ENCODE data around the gene MAL.

The MAL gene

GRCh38 chr2:95010718-95011117 lies 14.8 kb upstream of the MAL start:
- ChIA-PET POLR2A (no interaction called here), CTCF (interaction anchor here (1.2 to 2.2 kb wide), 2 partner anchors 12 to 17 kb away, joined by 4 to 7 read pairs; no protein-coding TSS in a partner anchor)
- no peak for DNase-seq (ENCODE audit: extremely low spot score)
- TF ChIP-seq NFRKB (IDR thresholded peaks at IDR 0.05) (no peak), TARDBP (IDR thresholded peaks at IDR 0.05) (no peak), L3MBTL2 (conservative IDR thresholded peaks at IDR 0.05) (no peak), HDGF (IDR thresholded peaks at IDR 0.05; ENCODE audit: borderline replicate concordance) (no peak), PKNOX1 (IDR thresholded peaks at IDR 0.05) (no peak), SP1 (IDR thresholded peaks at IDR 0.05) (no peak), SUZ12 (IDR thresholded peaks at IDR 0.05) (no peak)

- CTCF ChIA-PET = no interaction called here
- no peak for DNase-seq (ENCODE audit: extremely low spot score)
- no peak for TF ChIP-seq CTBP1 (IDR thresholded peaks at IDR 0.05; ENCODE audit: borderline replicate concordance)
- TF ChIP-seq ARNT (IDR thresholded peaks at IDR 0.05) = no peak
- POLR2A ChIA-PET = no interaction called here
These were observed 12.5 kb upstream of the MAL start for GRCh38 chr2:95012881-95013550.

- no peak for TF ChIP-seq NFRKB (IDR thresholded peaks at IDR 0.05)
- no peak for TF ChIP-seq PKNOX1 (IDR thresholded peaks at IDR 0.05)
- no peak for TF ChIP-seq TARDBP (IDR thresholded peaks at IDR 0.05)
- no peak for TF ChIP-seq SUZ12 (IDR thresholded peaks at IDR 0.05)
- TF ChIP-seq CTBP1 (IDR thresholded peaks at IDR 0.05; ENCODE audit: borderline replicate concordance) = no peak
- no peak for TF ChIP-seq FOXA1 (IDR thresholded peaks at IDR 0.05)
- DNase-seq (ENCODE audit: extremely low spot score) = no peak
- ChIA-PET POLR2A (no interaction called here), CTCF (interaction anchor here (0.9 kb wide), 1 partner anchor 63 kb away, joined by 3 read pairs; no protein-coding TSS in a partner anchor)
These were observed 11.8 kb upstream of the MAL start for GRCh38 chr2:95013726-95014125.

GRCh38 chr2:95014126-95014708 lies 11.3 kb upstream of the MAL start:
- no peak for DNase-seq (ENCODE audit: extremely low spot score)
- ChIA-PET POLR2A (no interaction called here), CTCF (interaction anchor here (0.7 to 0.9 kb wide), 3 partner anchors 17 to 63 kb away, joined by 3 read pairs; no protein-coding TSS in a partner anchor)
- TF ChIP-seq SUZ12 (IDR thresholded peaks at IDR 0.05) (no peak), LEF1 (IDR thresholded peaks at IDR 0.05; ENCODE audit: borderline replicate concordance) (no peak), NFRKB (IDR thresholded peaks at IDR 0.05) (no peak), FOXA1 (IDR thresholded peaks at IDR 0.05) (no peak), HDGF (IDR thresholded peaks at IDR 0.05; ENCODE audit: borderline replicate concordance) (no peak), SP1 (IDR thresholded peaks at IDR 0.05) (no peak), ZNF384 (IDR thresholded peaks at IDR 0.05) (no peak), ELF4 (IDR thresholded peaks at IDR 0.05) (no peak), FOXM1 (IDR thresholded peaks at IDR 0.05; ENCODE audit: borderline replicate concordance) (no peak), BHLHE40 (IDR thresholded peaks at IDR 0.05; ENCODE audit: borderline replicate concordance) (no peak), L3MBTL2 (conservative IDR thresholded peaks at IDR 0.05) (no peak)

GRCh38 chr2:95015261-95015912 lies 10.1 kb upstream of the MAL start:
- DNase-seq (ENCODE audit: extremely low spot score) = no peak
- CTCF ChIA-PET = interaction anchor here (0.8 to 1.3 kb wide), 2 partner anchors 29 to 100 kb away, joined by 3 to 4 read pairs; no protein-coding TSS in a partner anchor
- POLR2A ChIA-PET = no interaction called here
- TF ChIP-seq TARDBP (IDR thresholded peaks at IDR 0.05) = no peak
- no peak for TF ChIP-seq SUZ12 (IDR thresholded peaks at IDR 0.05)
- no peak for TF ChIP-seq HDGF (IDR thresholded peaks at IDR 0.05; ENCODE audit: borderline replicate concordance)
- TF ChIP-seq BHLHE40 (IDR thresholded peaks at IDR 0.05; ENCODE audit: borderline replicate concordance) = no peak
- no peak for TF ChIP-seq SP1 (IDR thresholded peaks at IDR 0.05)
- TF ChIP-seq CTBP1 (IDR thresholded peaks at IDR 0.05; ENCODE audit: borderline replicate concordance) = no peak
- no peak for TF ChIP-seq ARNT (IDR thresholded peaks at IDR 0.05)
- TF ChIP-seq L3MBTL2 (conservative IDR thresholded peaks at IDR 0.05) = no peak
- TF ChIP-seq FOXK2 (IDR thresholded peaks at IDR 0.05) = no peak
- TF ChIP-seq NFRKB (IDR thresholded peaks at IDR 0.05) = no peak
- no peak for TF ChIP-seq PKNOX1 (IDR thresholded peaks at IDR 0.05)
- TF ChIP-seq FOXM1 (IDR thresholded peaks at IDR 0.05; ENCODE audit: borderline replicate concordance) = no peak
- TF ChIP-seq FOXA1 (IDR thresholded peaks at IDR 0.05) = no peak
- TF ChIP-seq ELF4 (IDR thresholded peaks at IDR 0.05) = no peak
- no peak for TF ChIP-seq ZNF384 (IDR thresholded peaks at IDR 0.05)
- TF ChIP-seq LEF1 (IDR thresholded peaks at IDR 0.05; ENCODE audit: borderline replicate concordance) = no peak

GRCh38 chr2:95016616-95017015 lies 8.9 kb upstream of the MAL start:
- ChIA-PET CTCF (interaction anchor here (0.9 kb wide), 1 partner anchor 13 kb away, joined by 4 read pairs; no protein-coding TSS in a partner anchor), POLR2A (no interaction called here)
- no peak for TF ChIP-seq LEF1 (IDR thresholded peaks at IDR 0.05; ENCODE audit: borderline replicate concordance)
- no peak for TF ChIP-seq ELF4 (IDR thresholded peaks at IDR 0.05)
- TF ChIP-seq FOXM1 (IDR thresholded peaks at IDR 0.05; ENCODE audit: borderline replicate concordance) = no peak
- TF ChIP-seq SP1 (IDR thresholded peaks at IDR 0.05) = no peak
- TF ChIP-seq NFRKB (IDR thresholded peaks at IDR 0.05) = no peak
- TF ChIP-seq ZNF384 (IDR thresholded peaks at IDR 0.05) = no peak
- TF ChIP-seq CTBP1 (IDR thresholded peaks at IDR 0.05; ENCODE audit: borderline replicate concordance) = no peak
- no peak for TF ChIP-seq HDGF (IDR thresholded peaks at IDR 0.05; ENCODE audit: borderline replicate concordance)
- TF ChIP-seq SUZ12 (IDR thresholded peaks at IDR 0.05) = no peak
- TF ChIP-seq TARDBP (IDR thresholded peaks at IDR 0.05) = no peak
- TF ChIP-seq L3MBTL2 (conservative IDR thresholded peaks at IDR 0.05) = no peak
- TF ChIP-seq FOXA1 (IDR thresholded peaks at IDR 0.05) = no peak
- TF ChIP-seq FOXK2 (IDR thresholded peaks at IDR 0.05) = no peak
- TF ChIP-seq BHLHE40 (IDR thresholded peaks at IDR 0.05; ENCODE audit: borderline replicate concordance) = no peak
- TF ChIP-seq PKNOX1 (IDR thresholded peaks at IDR 0.05) = no peak
- TF ChIP-seq ARNT (IDR thresholded peaks at IDR 0.05) = no peak
- no peak for DNase-seq (ENCODE audit: extremely low spot score)
